HepG2 (cell line): ENCODE data around the gene JPH2. TPM values are rescaled to one million over a fixed set of nuclear protein-coding genes. Genes with fewer than 3 reads are reported as not detected.

Experiments
- ATF7 ChIP-seq, 2 experiments: fragments of 450-650 bp in 1 of 2; sonication (generic) in 1 of 2; formaldehyde crosslinking in 1 of 2; IDR thresholded peaks; 2 replicates each; pipeline versions ENCODE4 v1.4.0 to v1.6.1; 2016 to 2020; ENCODE audit warnings: antibody characterized with exemption in 1 of 2, mild to moderate bottlenecking in 1 of 2, missing genetic modification reagents in 1 of 2
- CBFB ChIP-seq: sonication (generic); formaldehyde crosslinking; IDR thresholded peaks from 2 replicates; pipeline ENCODE4 v1.4.0; 2020; ENCODE audit warnings: missing genetic modification reagents
- MIER2 ChIP-seq: IDR thresholded peaks from 2 replicates; pipeline ENCODE4 v1.6.1; 2016; ENCODE audit warnings: missing biosample characterization, missing genetic modification reagents
- NONO ChIP-seq, 2 experiments: fragments of 450-650 bp in 1 of 2; sonication (generic) in 1 of 2; formaldehyde crosslinking in 1 of 2; IDR thresholded peaks in 1 of 2; conservative IDR thresholded peaks in 1 of 2; 2 replicates each; pipeline versions ENCODE4 v1.6.1 to v1.8.0; 2017 to 2022; ENCODE audit warnings: mild to moderate bottlenecking in 1 of 2, missing genetic modification reagents in 1 of 2, moderate library complexity in 1 of 2
- SMYD3 ChIP-seq: sonication (generic); formaldehyde crosslinking; IDR thresholded peaks from 2 replicates; pipeline ENCODE4 v1.8.1; 2023; ENCODE audit warnings: mild to moderate bottlenecking, missing genetic modification reagents
- ZBTB21 ChIP-seq: sonication (generic); formaldehyde crosslinking; IDR thresholded peaks from 2 replicates; pipeline ENCODE4 v1.4.0; 2020; ENCODE audit warnings: missing genetic modification reagents
- ZMYM3 ChIP-seq: sonication (generic); formaldehyde crosslinking; IDR thresholded peaks from 2 replicates; pipeline ENCODE4 v1.5.1; 2020; ENCODE audit warnings: mild to moderate bottlenecking, missing genetic modification reagents
- ZNF354B ChIP-seq: sonication (generic); formaldehyde crosslinking; IDR thresholded peaks from 2 replicates; pipeline ENCODE4 v1.8.0; 2022; ENCODE audit warnings: mild to moderate bottlenecking, missing genetic modification reagents
- ZNF44 ChIP-seq: sonication (generic); formaldehyde crosslinking; IDR thresholded peaks from 2 replicates; pipeline ENCODE4 v1.5.1; 2020; ENCODE audit warnings: mild to moderate bottlenecking, missing genetic modification reagents
- ZNF556 ChIP-seq: sonication (generic); formaldehyde crosslinking; IDR thresholded peaks from 2 replicates; pipeline ENCODE4 v1.4.0; 2020; ENCODE audit warnings: mild to moderate bottlenecking, missing genetic modification reagents, borderline replicate concordance
- ZNF558 ChIP-seq: sonication (generic); formaldehyde crosslinking; IDR thresholded peaks from 2 replicates; pipeline ENCODE4 v1.9.0; 2022; ENCODE audit warnings: mild to moderate bottlenecking, missing genetic modification reagents, borderline replicate concordance
- ZNF629 ChIP-seq: sonication (generic); formaldehyde crosslinking; conservative IDR thresholded peaks from 2 replicates; pipeline ENCODE4 v1.5.0; 2020; ENCODE audit warnings: missing genetic modification reagents
- polyA plus RNA-seq, 8 experiments: library from polyadenylated mRNA; depleted of rRNA in 3 of 8; stranded (reverse) in 7 of 8; unstranded in 1 of 8; fragments of >200 nt; fragmentation: Illumina TruSeq in 4 of 8; extraction: Trizol in 4 of 8; gene quantifications; 2 replicates each; pipeline versions ENCODE4 v1.2.1 to v1.2.3, GENCODE V29; 2011 to 2016; ENCODE audit warnings: low read depth in 4 of 8, missing spikeins in 1 of 8, mixed read lengths in 1 of 8; ENCODE audit not compliant: insufficient read depth in 1 of 8
- total RNA-seq, 5 experiments: library from RNA; depleted of rRNA; stranded (reverse); fragments of >200 nt; fragmentation: Illumina TruSeq; extraction: Trizol; gene quantifications; 2 replicates each; pipeline ENCODE4 v1.2.3, GENCODE V29; 2016; ENCODE audit warnings: low read depth in 1 of 5

JPH2 gene
- total and polyA plus RNA-seq, 2 of the 13 experiments (the other 11 are each of a cell fraction or from before 2014, with no cell fraction given): 0.42 TPM; not detected in 1

DNA sequence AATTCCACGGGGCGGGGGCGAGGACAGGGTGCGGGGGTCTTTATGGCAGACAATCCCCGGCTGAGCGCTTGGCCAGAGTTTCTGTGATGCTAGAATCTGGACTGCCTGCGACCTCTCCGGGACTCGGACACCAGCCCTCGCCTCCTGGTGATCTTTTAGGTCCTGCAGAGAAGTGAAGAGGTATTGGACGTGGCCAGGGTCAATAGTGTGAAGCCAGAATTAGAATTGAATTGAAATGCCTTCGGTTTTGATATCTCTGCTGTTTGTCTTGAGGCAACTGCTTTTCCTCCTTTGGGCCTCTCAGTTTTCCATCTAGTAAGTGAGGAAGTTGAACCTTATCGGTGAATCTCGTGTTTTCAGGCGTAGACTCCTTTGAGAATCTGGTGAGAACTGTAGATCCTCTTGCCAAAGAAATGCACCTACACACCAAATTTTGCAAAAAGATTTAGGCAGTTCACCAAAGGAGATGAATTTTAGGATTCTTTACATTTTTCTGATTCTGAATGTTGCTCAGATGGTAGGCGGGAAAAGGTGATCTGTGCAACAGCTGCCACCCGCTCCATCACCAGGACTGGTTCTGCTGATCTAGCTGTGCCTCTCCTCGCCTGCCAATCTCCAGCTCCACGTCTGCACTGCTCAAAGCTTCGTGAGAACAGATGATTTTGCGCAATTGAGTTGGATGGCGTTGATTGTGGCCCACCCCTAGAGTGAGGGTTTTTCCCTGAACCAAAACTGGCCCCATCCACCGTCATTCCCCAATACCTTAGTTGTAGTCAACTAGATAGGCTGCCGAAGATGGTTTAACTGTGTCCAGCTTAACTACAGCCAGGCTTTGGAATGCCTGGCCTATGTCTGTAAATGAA is 24.4 kb upstream of the JPH2 start (continued):
- TF ChIP-seq NONO (IDR thresholded peaks at IDR 0.05) (no peak), NONO (CRISPR knock-in tag; conservative IDR thresholded peaks at IDR 0.05) (peak; percentile 5; the same call in 1 of the 2 replicates), SMYD3 (CRISPR knock-in tag) (peak; percentile 90; the same call in 1 of the 2 replicates), ZBTB21 (CRISPR knock-in tag) (no peak), ZMYM3 (CRISPR knock-in tag) (peak; percentile 12; the same call in 1 of the 2 replicates), ZNF44 (CRISPR knock-in tag) (no peak), MIER2 (CRISPR knock-in tag) (0 out of 2 replicates have a peak, but pooled peaks have one; percentile 3), ZNF558 (CRISPR knock-in tag) (0 out of 2 replicates have a peak, but pooled peaks have one; percentile 4), CBFB (CRISPR knock-in tag) (no peak), ZNF556 (CRISPR knock-in tag) (peak; percentile 70; the same call in 1 of the 2 replicates), ATF7 (IDR thresholded peaks at IDR 0.05) (no peak), ATF7 (CRISPR knock-in tag; IDR thresholded peaks at IDR 0.05) (peak; percentile 37; the same call in 1 of the 2 replicates), ZNF354B (peak; percentile 86; the same call in 1 of the 2 replicates), ZNF629 (CRISPR knock-in tag) (0 out of 2 replicates have a peak, but pooled peaks have one; percentile 22)
